Inflammatory macrophage (primary cell): ENCODE data around the gene EIF2D.
A peak's percentile ranks its signal among the peaks of the same experiment; 100 is the strongest.

Source experiments
- DNase-seq, 2 donors: peaks; one replicate each; pipeline ENCODE4 v3.0.0-alpha.2; 2020 to 2022

Gene EIF2D

DNA sequence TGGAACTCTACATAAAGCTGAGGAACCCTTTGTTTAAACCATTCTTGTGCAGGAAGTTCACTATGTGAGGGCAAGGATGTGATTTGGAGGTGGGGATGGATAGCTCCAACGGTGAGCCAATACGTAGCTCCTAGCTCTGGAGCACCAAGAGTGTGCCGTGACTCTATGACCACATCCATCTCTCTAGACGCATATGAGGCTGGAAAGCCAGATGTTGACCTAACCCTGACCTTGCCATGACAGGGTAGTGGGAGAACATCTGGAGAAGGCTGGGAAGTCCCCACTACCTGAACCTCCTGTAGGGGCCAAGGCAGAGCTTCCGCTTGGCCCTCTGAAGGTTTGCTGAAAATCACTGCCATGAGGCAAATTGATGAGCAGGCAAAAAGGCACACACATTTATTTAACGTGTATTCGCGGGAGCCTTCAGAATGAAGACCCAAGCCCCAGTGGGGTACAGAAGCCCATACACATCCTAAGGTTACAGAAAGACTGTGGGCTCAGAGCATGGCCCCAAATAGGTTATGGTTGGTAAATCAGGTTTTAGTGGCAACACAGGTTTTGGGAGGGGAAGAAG is 43.4 kb downstream of the EIF2D start:
- DNase-seq = no peak

DNA sequence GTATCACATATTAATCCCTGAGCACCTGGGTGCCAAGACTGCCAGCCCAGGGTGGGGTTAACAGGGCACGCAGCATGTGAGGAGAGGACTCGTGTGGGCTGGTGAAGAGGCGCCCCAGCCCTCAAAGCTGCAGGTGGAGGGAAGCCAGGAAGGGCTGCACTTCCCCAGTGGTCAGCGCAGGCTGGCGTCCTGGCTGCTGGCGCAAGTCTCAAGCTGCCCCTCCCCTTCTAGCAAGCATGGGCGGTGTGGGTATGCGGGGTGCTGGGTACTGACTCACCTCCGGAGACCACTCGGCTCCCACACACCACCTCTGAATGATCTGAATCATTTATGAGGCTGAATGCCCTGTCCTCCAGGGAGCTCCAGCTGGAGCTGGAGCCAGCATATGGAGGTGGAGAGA is 44.0 kb downstream of the EIF2D start:
- peak in 1 of 2 donors; percentile 34 for DNase-seq

DNA sequence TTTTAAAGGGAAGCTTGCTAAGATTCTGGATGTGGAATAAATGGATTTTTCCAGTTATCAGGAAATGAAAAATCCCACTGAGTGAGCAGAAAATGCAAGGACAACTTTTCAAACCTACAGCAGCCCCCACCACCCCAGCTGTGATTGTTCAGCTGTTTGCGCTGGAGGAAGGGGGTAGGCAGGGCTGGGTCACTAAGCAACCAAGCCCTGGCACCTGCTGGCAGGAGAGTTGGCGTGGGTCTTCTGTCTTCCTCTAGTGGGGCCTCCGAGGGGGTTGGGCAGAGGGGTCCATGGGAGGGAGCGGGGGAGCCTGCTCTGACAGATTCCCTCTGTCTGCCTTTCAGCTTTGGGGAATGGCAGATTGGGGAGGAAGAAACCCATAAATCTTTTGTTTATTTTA is 45.3 kb downstream of the EIF2D start:
- no peak for DNase-seq

GRCh38 chr1:206565995-206566394 is 46.3 kb downstream of the EIF2D start:
- DNase-seq = no peak

- DNase-seq = no peak
Observed at GRCh38 chr1:206563367-206564207, 48.7 kb downstream of the EIF2D start.

GRCh38 chr1:206560007-206560716 is 52.1 kb downstream of the EIF2D start:
- DNase-seq = no peak

DNA sequence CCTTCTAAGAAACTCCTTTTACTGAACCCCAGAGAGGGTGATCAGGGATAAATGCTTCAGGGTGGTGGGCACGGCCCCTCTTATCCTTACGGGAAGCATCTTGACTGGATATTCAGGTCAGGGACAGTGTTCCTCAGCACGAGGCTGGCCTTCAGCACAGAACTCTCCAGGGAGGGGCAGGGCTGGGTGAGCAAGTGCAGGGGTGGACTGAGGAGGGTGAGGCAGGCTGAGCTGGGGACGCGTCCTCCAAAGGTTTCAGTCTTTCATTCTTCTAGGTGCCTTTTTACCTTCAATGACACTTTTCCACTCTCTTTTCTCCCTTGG is 52.6 kb downstream of the EIF2D start:
- DNase-seq = no peak

- no peak for DNase-seq
Observed at GRCh38 chr1:206558794-206559671, 53.2 kb downstream of the EIF2D start.

DNA sequence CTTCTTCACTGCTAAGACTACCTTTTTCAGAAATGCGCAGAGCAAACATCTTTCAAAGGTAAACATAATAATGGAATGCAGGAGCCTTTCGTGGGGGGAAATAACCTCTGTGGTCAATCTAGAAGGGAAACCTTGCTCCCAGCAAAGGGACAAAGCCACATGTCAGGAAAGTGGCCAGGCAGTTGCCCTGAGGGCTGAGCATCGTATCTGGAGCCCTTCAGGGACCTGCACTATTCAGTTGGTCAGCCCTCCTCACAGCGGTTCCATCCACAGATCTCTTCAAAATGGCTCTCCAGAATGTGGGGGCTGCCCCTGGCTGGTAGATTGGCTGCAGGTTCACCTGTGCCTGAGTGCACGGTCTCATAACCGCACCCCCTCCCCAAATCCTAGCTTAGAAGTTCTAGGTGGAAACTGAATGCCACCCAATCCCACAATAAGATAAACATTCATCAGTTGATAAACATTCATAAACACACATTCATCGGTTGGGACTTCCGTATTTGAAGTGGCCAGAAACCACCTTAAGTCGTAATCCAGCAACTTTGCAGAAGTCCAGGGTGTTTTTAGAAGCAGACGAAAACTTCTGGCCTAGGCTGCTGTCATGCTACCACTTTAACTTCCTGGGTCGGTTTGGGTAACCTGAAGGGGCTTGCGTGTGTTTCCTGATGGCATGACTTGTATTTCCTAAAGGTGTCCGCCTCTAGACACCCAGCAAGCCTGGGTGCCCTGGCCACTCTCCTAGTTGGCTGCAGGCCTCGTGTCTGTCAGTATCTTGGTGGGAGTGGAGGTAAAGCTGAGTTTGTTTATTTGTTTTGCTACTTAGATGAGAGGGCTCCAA is 54.4 kb downstream of the EIF2D start:
- peak; percentile 71 to 77 for DNase-seq

GRCh38 chr1:206556750-206557635 is 55.3 kb downstream of the EIF2D start:
- peak; percentile 91 to 96 for DNase-seq

DNA sequence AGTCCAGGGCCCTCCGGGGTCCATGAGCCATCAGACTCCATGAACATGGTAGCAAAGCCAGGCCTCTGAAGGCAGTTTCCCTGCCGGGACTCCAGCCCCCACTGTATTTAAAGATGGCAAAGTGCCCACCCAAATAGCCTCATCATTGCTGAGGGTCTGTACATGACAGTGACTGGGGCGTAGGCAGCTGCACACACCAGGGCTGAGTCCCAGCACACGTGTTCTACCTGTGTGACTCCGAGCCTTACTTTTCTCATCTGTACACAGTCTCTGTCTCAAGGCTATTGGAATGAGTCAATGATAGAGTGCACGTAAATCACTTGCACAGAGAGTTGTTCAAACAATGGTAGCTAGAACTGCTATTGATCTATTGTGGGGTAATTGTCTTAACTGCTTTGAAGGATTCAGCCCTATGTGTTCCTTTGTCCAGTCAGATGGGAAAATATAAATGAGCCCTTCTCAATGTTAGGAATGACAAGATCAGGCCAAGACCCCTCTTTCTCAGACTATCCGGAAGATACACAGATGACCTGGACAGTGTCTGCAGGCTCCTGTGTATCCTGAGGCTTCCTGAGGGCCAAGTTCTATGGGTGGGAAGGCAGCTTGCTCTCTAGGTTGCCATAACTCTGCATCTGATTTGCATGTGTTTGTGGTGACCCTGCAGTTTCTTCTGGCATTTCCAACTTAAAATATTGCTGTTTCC is 56.1 kb downstream of the EIF2D start:
- no peak for DNase-seq

GRCh38 chr1:206555473-206555935 is 56.8 kb downstream of the EIF2D start:
- DNase-seq = peak; percentile 18 to 59

GRCh38 chr1:206554701-206555472 is 57.4 kb downstream of the EIF2D start:
- DNase-seq = no peak

GRCh38 chr1:206554211-206554610 is 58.1 kb downstream of the EIF2D start:
- DNase-seq = peak in 1 of 2 donors; percentile 26

- DNase-seq = no peak
Observed at GRCh38 chr1:206551986-206552326, 60.3 kb downstream of the EIF2D start.

GRCh38 chr1:206551296-206551985 is 60.8 kb downstream of the EIF2D start:
- no peak for DNase-seq

- no peak for DNase-seq
Observed at GRCh38 chr1:206550446-206550845, 61.8 kb downstream of the EIF2D start.

DNA sequence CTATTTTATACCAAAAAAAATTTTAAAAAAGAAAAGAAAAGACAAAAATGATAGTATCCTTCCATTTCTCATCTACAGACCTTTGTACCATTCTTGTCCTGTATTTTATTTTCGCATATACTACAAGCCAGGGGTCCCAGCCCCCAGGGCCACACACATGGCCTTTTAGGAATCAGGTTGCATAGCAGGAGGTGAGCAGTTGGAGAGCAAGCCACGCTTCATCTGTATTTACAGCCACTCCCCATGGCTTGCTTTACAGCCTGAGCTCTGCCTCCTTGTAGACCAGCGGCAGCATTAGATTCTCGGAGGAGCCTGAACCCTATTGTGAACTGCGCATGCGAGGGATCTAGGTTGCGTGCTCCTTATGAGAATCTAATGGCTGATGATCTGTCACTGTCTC is 65.2 kb downstream of the EIF2D start:
- DNase-seq = no peak

- DNase-seq = no peak
Observed at GRCh38 chr1:206545351-206545750, 66.9 kb downstream of the EIF2D start.
